Panc1 (cell line): ENCODE measurements around the gene EMX1. TPM values are rescaled to one million over a fixed set of nuclear protein-coding genes. Genes with fewer than 3 reads are reported as not detected.

Source experiments
- ATAC-seq: fragments of 200-7000 bp; cut with Tn5 transposase; 2 replicates; pipeline ENCODE4 v1.9.1; 2020; ENCODE audit warnings: mild to moderate bottlenecking, moderate library complexity
- BruUV-seq: library from RNA; stranded (reverse); fragments of 400-500 nt; replicated peaks from 2 replicates; lab custom pipeline; 2021; lab: Mats Ljungman, UMichigan
- CTCF ChIA-PET: fragments of 300-600 bp; sonication (Branson Sonifier 250); formaldehyde crosslinking; loops from one replicate; lab custom pipeline; 2022; ENCODE audit warnings: antibody characterized with exemption; lab: Charles Lee
- POLR2A ChIA-PET: fragments of 300-600 bp; sonication (Branson Sonifier 250); formaldehyde crosslinking; loops from one replicate; lab custom pipeline; 2022; ENCODE audit warnings: antibody characterized with exemption; lab: Charles Lee
- DNase-seq: peaks from one replicate; pipeline ENCODE4 v3.0.0-alpha.2; 2010; ENCODE audit warnings: low read depth, low spot score
- H3K27ac ChIP-seq: 2 replicates; pipeline ENCODE4 v1.5.1; 2011; ENCODE audit warnings: mild to moderate bottlenecking, low read length, inconsistent platforms
- H3K27me3 ChIP-seq: fragments of 200-500 bp; sonication (Bioruptor generic); 2 replicates; pipeline ENCODE4 v1.6.0; 2014; ENCODE audit warnings: low read length, inconsistent platforms; ENCODE audit not compliant: control insufficient read depth, insufficient read depth
- H3K36me3 ChIP-seq: fragments of 200-500 bp; sonication (Bioruptor generic); 2 replicates; pipeline ENCODE4 v1.5.1; 2014; ENCODE audit warnings: inconsistent platforms, mild to moderate bottlenecking, low read length, moderate library complexity; ENCODE audit not compliant: control insufficient read depth, insufficient read depth
- H3K4me1 ChIP-seq: 2 replicates; pipeline ENCODE4 v1.5.1; 2011; ENCODE audit warnings: inconsistent platforms, mild to moderate bottlenecking, low read length, moderate library complexity; ENCODE audit not compliant: control insufficient read depth, insufficient read depth
- H3K4me3 ChIP-seq, 2 experiments: 2 replicates each; pipeline ENCODE4 v1.5.1; 2011 to 2012; ENCODE audit warnings: low read depth in 2 of 2, low read length in 2 of 2, mild to moderate bottlenecking in 2 of 2, inconsistent platforms in 1 of 2, moderate library complexity in 1 of 2
- H3K9me3 ChIP-seq: fragments of 200-500 bp; sonication (Bioruptor generic); 2 replicates; pipeline ENCODE4 v1.5.1; 2014; ENCODE audit warnings: low read depth, mild to moderate bottlenecking, inconsistent platforms, low read length, moderate library complexity; ENCODE audit not compliant: control insufficient read depth, insufficient read depth
- CTCF ChIP-seq: fragments of 450-650 bp; IDR thresholded peaks from 2 replicates; pipeline ENCODE4 v1.5.1; 2017; ENCODE audit warnings: mild to moderate bottlenecking
- POLR2AphosphoS5 ChIP-seq: IDR thresholded peaks from 2 replicates; pipeline ENCODE4 v1.6.1; 2012; ENCODE audit warnings: mild to moderate bottlenecking, low read depth, low read length, moderate library complexity
- REST ChIP-seq, 2 experiments: IDR thresholded peaks; 2 replicates each; pipeline ENCODE4 v1.6.1; 2011 to 2012; ENCODE audit warnings: low read depth in 2 of 2, control low read depth in 1 of 2, low read length in 1 of 2, mild to moderate bottlenecking in 1 of 2, moderate library complexity in 1 of 2; ENCODE audit not compliant: insufficient read depth in 1 of 2
- SIN3A ChIP-seq: IDR thresholded peaks from 2 replicates; pipeline ENCODE4 v1.6.1; 2012; ENCODE audit warnings: low read depth, mild to moderate bottlenecking, low read length, moderate library complexity, borderline replicate concordance; ENCODE audit not compliant: insufficient read depth
- TCF7L2 ChIP-seq: IDR thresholded peaks from 2 replicates; pipeline ENCODE4 v1.6.1; 2011; ENCODE audit warnings: mild to moderate bottlenecking, low read depth, low read length, inconsistent platforms
- in situ Hi-C: cut with HindIII; loops from 2 replicates; pipeline ENCODE4 v1.10.0; 2016; ENCODE audit warnings: low sequenced_read_pairs, low pct_unique_long_range_greater_than_20kb
- intact Hi-C: fragments of 100-400 bp; cut with micrococcal nuclease; formaldehyde crosslinking; loops from one replicate; pipeline ENCODE4 v1.10.0; 2022; ENCODE audit not compliant: unreplicated experiment
- total RNA-seq: library from RNA; stranded (reverse); gene quantifications from one replicate; pipeline ENCODE4 v1.2.1, GENCODE V29; 2021; ENCODE audit not compliant: unreplicated experiment

The EMX1 gene
- total RNA-seq, 1 experiment from 2014 or later, result 0.36 TPM

GRCh38 chr2:72953976-72954375, 36.7 kb downstream of the EMX1 start:
- intact Hi-C loops, result no loop called here
- ChIA-PET CTCF (no interaction called here), POLR2A (interaction anchor here (0.6 kb wide), 1 partner anchor 71 kb away, joined by 4 read pairs; no protein-coding TSS in a partner anchor)
- in situ Hi-C loops, result no loop called here
- H3K4me1 ChIP-seq, result no peaks in the 10 kb centered on the region
- H3K4me3 ChIP-seq, result no peak overlapping the region
- TF ChIP-seq TCF7L2, result no peak
- no peak for TF ChIP-seq SIN3A
- no peak for TF ChIP-seq POLR2AphosphoS5
- TF ChIP-seq CTCF, result no peak
- no peak for TF ChIP-seq REST (IDR thresholded peaks at IDR 0.05; ENCODE audit: insufficient read depth in 1 of 2, low read depth in 2 of 2, low read length in 1 of 2)
- ATAC-seq (no peak), DNase-seq (no peak)
- no TSS peak for BruUV-seq
- H3K36me3 ChIP-seq, result no peaks in the 10 kb centered on the region
- no peak overlapping the region for H3K27ac ChIP-seq
- H3K27me3 ChIP-seq, result no peaks in the 10 kb centered on the region
- no peaks in the 10 kb centered on the region for H3K9me3 ChIP-seq

- in situ Hi-C loops, result no loop called here
- ATAC-seq, result no peak
- POLR2A ChIA-PET, result no interaction called here
- intact Hi-C loops, result no loop called here
- TF ChIP-seq REST (IDR thresholded peaks at IDR 0.05; ENCODE audit: insufficient read depth in 1 of 2, low read depth in 2 of 2, low read length in 1 of 2) (no peak), SIN3A (no peak), POLR2AphosphoS5 (no peak), CTCF (no peak), TCF7L2 (no peak)
- no peak for DNase-seq
- Histone ChIP-seq H3K27me3 (no peaks in the 10 kb centered on the region), H3K9me3 (no peaks in the 10 kb centered on the region), H3K27ac (no peak overlapping the region), H3K4me1 (no peaks in the 10 kb centered on the region), H3K36me3 (no peaks in the 10 kb centered on the region), H3K4me3 (no peak overlapping the region)
- BruUV-seq, result no TSS peak
- CTCF ChIA-PET, result interaction anchor here (0.6 kb wide), 1 partner anchor 14 kb away, joined by 3 read pairs; no protein-coding TSS in a partner anchor
These were observed 37.3 kb downstream of the EMX1 start for GRCh38 chr2:72954376-72955227.
